CD4-positive, alpha-beta T cell (primary cell): ENCODE measurements around the gene PHRF1. TPM values are rescaled to one million over a fixed set of nuclear protein-coding genes. Genes with fewer than 3 reads are reported as not detected.

Experiments used
- ATAC-seq: fragments of 200-7000 bp; cut with Tn5 transposase; one replicate; pipeline ENCODE4 v1.10.0; 2022; ENCODE audit warnings: mild to moderate bottlenecking; ENCODE audit not compliant: poor library complexity
- CTCF ChIA-PET: fragments of 350-600 bp; sonication (Branson Sonifier 250); formaldehyde crosslinking; loops from one replicate; lab custom pipeline; 2021; ENCODE audit warnings: antibody characterized with exemption, inconsistent platforms; lab: Charles Lee
- POLR2A ChIA-PET: fragments of 350-600 bp; sonication (Branson Sonifier 250); formaldehyde crosslinking; loops from one replicate; lab custom pipeline; 2021; ENCODE audit warnings: antibody characterized with exemption, inconsistent platforms; lab: Charles Lee
- DNase-seq, 14 experiments: peaks; one replicate each; pipeline ENCODE4 v3.0.0-alpha.2; 2013 to 2020; ENCODE audit warnings: mixed read lengths in 2 of 14
- H3K27ac ChIP-seq, 2 donors: one replicate each; pipeline versions ENCODE4 v1.5.1 to v1.7.0; 2013; ENCODE audit warnings: low read length in 2 of 2, low read depth in 1 of 2, mild to moderate bottlenecking in 1 of 2
- H3K27me3 ChIP-seq, 2 experiments: 1 replicate in 1 of 2; 2 replicates in 1 of 2; pipeline versions ENCODE4 v1.6.1 to v1.7.0; 2013; ENCODE audit warnings: low read length in 2 of 2, control low read depth in 1 of 2, mild to moderate bottlenecking in 1 of 2, moderate library complexity in 1 of 2; ENCODE audit not compliant: insufficient read depth in 2 of 2, control insufficient read depth in 1 of 2
- H3K36me3 ChIP-seq: one replicate; pipeline ENCODE4 v1.6.1; 2013; ENCODE audit warnings: low read length, control low read depth; ENCODE audit not compliant: insufficient read depth
- H3K4me1 ChIP-seq: one replicate; pipeline ENCODE4 v1.6.1; 2013; ENCODE audit warnings: low read length, control low read depth; ENCODE audit not compliant: insufficient read depth
- H3K4me3 ChIP-seq: one replicate; pipeline ENCODE4 v1.5.1; 2013; ENCODE audit warnings: mild to moderate bottlenecking, low read length, moderate library complexity
- H3K9me3 ChIP-seq, 2 experiments: 1 replicate in 1 of 2; 2 replicates in 1 of 2; pipeline versions ENCODE4 v1.6.1 to v1.7.0; 2013; ENCODE audit warnings: low read length in 2 of 2, mild to moderate bottlenecking in 2 of 2, control low read depth in 1 of 2, moderate library complexity in 1 of 2; ENCODE audit not compliant: control insufficient read depth in 1 of 2, insufficient read depth in 1 of 2
- H3K27ac Mint-ChIP-seq: one replicate; pipeline ENCODE4 v1.8.0; 2020; ENCODE audit warnings: mixed read lengths
- H3K27me3 Mint-ChIP-seq: one replicate; pipeline ENCODE4 v1.8.0; 2021; ENCODE audit warnings: mixed read lengths
- H3K36me3 Mint-ChIP-seq: one replicate; pipeline ENCODE4 v1.8.0; 2021; ENCODE audit warnings: low read depth, mixed read lengths
- H3K4me1 Mint-ChIP-seq: one replicate; pipeline ENCODE4 v1.8.0; 2021; ENCODE audit warnings: low read depth, mixed read lengths
- H3K4me3 Mint-ChIP-seq: one replicate; pipeline ENCODE4 v1.8.0; 2020; ENCODE audit warnings: mild to moderate bottlenecking, mixed read lengths
- H3K9me3 Mint-ChIP-seq: one replicate; pipeline ENCODE4 v1.8.0; 2020; ENCODE audit warnings: mixed read lengths
- CTCF ChIP-seq: fragments of 200-600 bp; IDR thresholded peaks from one replicate; pipeline ENCODE4 v1.8.0; 2022; ENCODE audit warnings: antibody characterized with exemption, mild to moderate bottlenecking
- intact Hi-C, 2 experiments: fragments of 100-400 bp; cut with DNase I in 1 of 2; cut with micrococcal nuclease in 1 of 2; formaldehyde crosslinking; loops; one replicate each; pipeline versions ENCODE4 v1.15.1 to v1.9.0; 2023 to 2025; cut with DNase I, micrococcal nuclease
- total RNA-seq, 174 experiments: library from RNA in 2 of 174; stranded (reverse) in 2 of 174; gene quantifications; one replicate each; pipeline ENCODE4 v1.2.3 and lab custom pipeline; 2021 to 2026

The PHRF1 gene
- total RNA-seq, 2 experiments from 2014 or later = 37.1 to 37.6 TPM

GRCh38 chr11:656866-657265, 80.6 kb downstream of the PHRF1 start:
- ATAC-seq = no peak
- no peak for DNase-seq
- Histone ChIP-seq H3K36me3 (peaks cover 39% of the 10 kb centered on the region), H3K4me3 (no peak overlapping the region), H3K27me3 (no peaks in the 10 kb centered on the region), H3K9me3 (no peaks in the 10 kb centered on the region), H3K4me1 (no peaks in the 10 kb centered on the region), H3K27ac (no peak overlapping the region)
- H3K4me1 Mint-ChIP-seq = no peaks in the 10 kb centered on the region
- no peak for TF ChIP-seq CTCF
- ChIA-PET POLR2A (interaction anchor here (1.0 kb wide), 1 partner anchor 38 kb away, joined by 3 read pairs; the partner anchor contains the start of genes DEAF1 and TMEM80), CTCF (interaction anchor here (1.1 kb wide), 1 partner anchor 44 kb away, joined by 3 read pairs; no protein-coding TSS in a partner anchor)
- intact Hi-C loops = no loop called here
- H3K4me3 Mint-ChIP-seq = no peak overlapping the region
- no peaks in the 10 kb centered on the region for H3K9me3 Mint-ChIP-seq
- H3K27ac Mint-ChIP-seq = no peak overlapping the region
- H3K27me3 Mint-ChIP-seq = no peaks in the 10 kb centered on the region
- peaks cover 22% of the 10 kb centered on the region for H3K36me3 Mint-ChIP-seq

GRCh38 chr11:657691-658126, 81.4 kb downstream of the PHRF1 start:
- POLR2A ChIA-PET = interaction anchor here (1.0 kb wide), 1 partner anchor 38 kb away, joined by 3 read pairs; the partner anchor contains the start of genes DEAF1 and TMEM80
- H3K36me3 ChIP-seq = peaks cover 39% of the 10 kb centered on the region
- CTCF ChIA-PET = interaction anchor here (0.6 kb wide), 1 partner anchor 13 kb away, joined by 3 read pairs; no protein-coding TSS in a partner anchor
- ATAC-seq = no peak
- H3K27ac Mint-ChIP-seq = no peak overlapping the region
- no peaks in the 10 kb centered on the region for H3K4me1 Mint-ChIP-seq
- no peak overlapping the region for H3K27ac ChIP-seq
- no peak overlapping the region for H3K4me3 Mint-ChIP-seq
- no peaks in the 10 kb centered on the region for H3K9me3 Mint-ChIP-seq
- TF ChIP-seq CTCF = no peak
- intact Hi-C loops = no loop called here
- no peaks in the 10 kb centered on the region for H3K27me3 Mint-ChIP-seq
- H3K27me3 ChIP-seq = no peaks in the 10 kb centered on the region
- no peaks in the 10 kb centered on the region for H3K9me3 ChIP-seq
- DNase-seq = no peak
- H3K4me3 ChIP-seq = no peak overlapping the region
- H3K36me3 Mint-ChIP-seq = peaks cover 20% of the 10 kb centered on the region
- no peaks in the 10 kb centered on the region for H3K4me1 ChIP-seq

- Histone ChIP-seq H3K4me1 (no peaks in the 10 kb centered on the region), H3K9me3 (no peaks in the 10 kb centered on the region), H3K36me3 (peaks cover 42% of the 10 kb centered on the region), H3K4me3 (no peak overlapping the region), H3K27me3 (no peaks in the 10 kb centered on the region), H3K27ac (no peak overlapping the region)
- Mint-ChIP-seq H3K4me1 (no peaks in the 10 kb centered on the region), H3K27me3 (no peaks in the 10 kb centered on the region), H3K9me3 (no peaks in the 10 kb centered on the region), H3K4me3 (no peak overlapping the region), H3K36me3 (peaks cover 17% of the 10 kb centered on the region), H3K27ac (no peak overlapping the region)
- intact Hi-C loops = no loop called here
- ChIA-PET POLR2A (no interaction called here), CTCF (no interaction called here)
- TF ChIP-seq CTCF = no peak
- DNase-seq (no peak), ATAC-seq (no peak)
Observed at GRCh38 chr11:659532-660085, 83.3 kb downstream of the PHRF1 start.
